GM04504 (cell line): ENCODE data around the gene ERCC2.
A peak's percentile ranks its signal among the peaks of the same experiment; 100 is the strongest.
"Not testable (repeated sequence)": the region's sequence is repeated elsewhere in the genome, so short reads cannot be mapped to it uniquely, and the experiment has no call there.

Source experiments
- DNase-seq: peaks from one replicate; pipeline ENCODE4 v3.0.0-alpha.2; 2012; ENCODE audit warnings: low read depth

Gene ERCC2

DNA sequence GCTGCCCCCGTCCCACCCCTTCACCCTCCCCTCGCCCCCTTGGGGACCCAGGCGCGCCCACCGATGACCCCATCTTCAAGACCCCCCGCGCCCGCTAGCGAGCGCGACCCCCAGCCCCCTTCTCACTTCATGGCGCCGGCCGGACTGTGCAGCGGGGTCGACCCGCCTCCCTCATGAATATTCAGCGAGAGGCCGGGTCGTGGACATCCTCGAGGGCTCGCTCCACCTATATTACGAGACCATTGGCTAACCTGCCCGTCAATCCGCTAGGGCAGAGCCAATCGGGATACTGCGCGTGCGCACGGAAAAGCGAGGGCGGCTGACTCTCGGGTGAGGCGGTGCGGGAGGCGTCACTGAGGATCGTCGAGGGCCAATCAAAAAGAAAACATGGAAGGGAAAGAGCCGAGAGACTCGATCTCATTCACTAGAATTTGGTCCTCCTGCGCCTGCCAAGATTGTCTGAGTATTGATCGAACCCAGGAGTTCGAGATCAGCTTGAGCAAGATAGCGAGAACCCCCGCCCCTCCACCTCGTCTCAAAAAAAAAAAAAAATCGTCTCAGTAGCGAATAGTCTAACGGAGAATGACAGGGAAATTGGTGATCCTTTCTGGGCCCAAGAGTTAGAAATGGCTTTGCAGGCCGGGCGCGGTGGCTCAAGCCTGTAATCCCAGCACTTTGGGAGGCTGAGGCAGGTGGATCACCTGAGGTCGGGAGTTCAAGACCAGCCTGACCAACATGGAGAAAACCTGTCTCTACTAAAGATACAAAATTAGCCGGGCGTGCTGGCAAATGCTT lies at the start of gene ERCC2:
TSS of gene ERCC2 (minus strand) at position 164 of the 795 bp plus-strand sequence. CDS start at position 131, 33 bp downstream.
- peak; percentile 99 for DNase-seq

DNA sequence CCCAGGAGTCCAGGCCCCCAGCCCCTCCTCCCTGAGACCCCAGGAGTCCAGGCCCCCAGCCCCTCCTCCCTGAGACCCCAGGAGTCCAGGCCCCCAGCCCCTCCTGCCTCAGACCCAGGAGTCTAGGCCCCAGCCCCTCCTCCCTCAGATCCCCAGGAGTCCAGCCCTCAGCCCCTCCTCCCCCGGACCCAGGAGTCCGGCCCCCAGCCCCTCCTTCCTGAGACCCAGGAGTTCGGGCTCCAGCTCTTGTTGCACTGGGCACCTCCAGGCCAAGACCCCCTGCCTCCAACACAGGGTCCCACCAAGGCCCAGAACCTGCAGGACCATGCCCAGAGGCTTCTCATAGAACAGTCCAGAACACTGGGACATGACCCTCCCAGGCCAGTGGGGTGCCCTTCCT lies 49.5 kb upstream of the ERCC2 start:
- no peak for DNase-seq

GRCh38 chr19:45419396-45419795 lies 49.0 kb upstream of the ERCC2 start:
- no peak for DNase-seq

DNA sequence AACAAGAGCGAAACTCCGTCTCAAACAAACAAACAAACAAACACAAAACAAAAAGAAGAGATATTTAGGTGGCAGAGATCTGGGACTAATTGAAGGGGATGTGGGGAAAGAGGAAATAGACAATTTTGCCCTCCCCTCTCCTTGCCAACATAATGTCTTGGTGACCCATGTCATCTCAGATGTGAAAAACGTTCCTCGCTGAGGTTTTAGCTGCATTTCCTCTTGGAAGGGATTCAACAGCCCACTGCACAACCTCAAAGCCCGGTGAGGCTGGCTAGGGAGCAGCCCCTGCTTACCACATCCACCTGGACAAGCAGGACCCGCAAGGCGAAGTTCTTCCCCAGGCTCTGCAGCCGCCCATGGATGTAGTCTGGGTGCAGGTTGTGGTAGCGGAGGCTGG lies 48.4 kb upstream of the ERCC2 start:
- no peak for DNase-seq

- DNase-seq: no peak
These were observed 46.8 kb upstream of the ERCC2 start for GRCh38 chr19:45417151-45417550.

GRCh38 chr19:45414468-45414867 lies 44.1 kb upstream of the ERCC2 start:
- DNase-seq: no peak

GRCh38 chr19:45413497-45413896 lies 43.1 kb upstream of the ERCC2 start:
- no peak for DNase-seq

DNA sequence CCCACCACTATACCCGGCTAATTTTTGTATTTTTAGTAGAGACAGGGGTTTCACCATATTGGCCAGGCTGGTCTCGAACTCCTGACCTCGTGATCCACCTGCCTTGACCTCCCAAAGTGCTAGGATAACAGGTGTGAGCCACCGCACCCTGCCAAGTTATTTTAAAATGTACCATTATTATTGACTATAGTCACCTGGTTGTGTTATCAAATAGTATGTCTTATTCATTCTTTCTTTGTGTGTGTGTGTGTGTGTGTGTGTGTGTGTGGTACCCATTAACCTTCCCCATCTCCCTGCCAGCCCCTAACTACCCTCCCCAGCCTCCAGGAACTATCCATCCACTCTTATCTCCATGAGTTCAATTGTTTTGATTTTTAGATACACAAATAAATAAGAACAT lies 40.0 kb upstream of the ERCC2 start:
- not testable (repeated sequence) for DNase-seq

DNA sequence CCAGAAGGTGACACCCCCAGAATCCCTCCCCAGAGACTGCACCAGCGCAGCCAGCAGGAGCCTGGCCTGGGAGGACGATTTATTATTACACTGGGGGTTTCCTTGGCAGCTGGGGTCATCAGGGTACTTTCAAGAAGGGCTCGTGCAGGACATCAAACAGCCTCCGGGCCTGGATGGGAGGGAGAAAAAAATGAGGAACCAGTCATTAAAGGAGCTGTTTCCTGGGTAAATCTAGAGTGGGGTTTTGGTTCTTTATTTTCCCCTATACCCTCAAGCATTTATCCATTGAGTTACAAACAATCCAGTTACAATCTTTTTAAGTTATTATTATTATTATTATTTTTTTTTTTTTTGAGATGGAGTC lies 39.2 kb upstream of the ERCC2 start:
- no peak for DNase-seq

GRCh38 chr19:45408830-45409556 lies 38.6 kb upstream of the ERCC2 start:
- no peak for DNase-seq

DNA sequence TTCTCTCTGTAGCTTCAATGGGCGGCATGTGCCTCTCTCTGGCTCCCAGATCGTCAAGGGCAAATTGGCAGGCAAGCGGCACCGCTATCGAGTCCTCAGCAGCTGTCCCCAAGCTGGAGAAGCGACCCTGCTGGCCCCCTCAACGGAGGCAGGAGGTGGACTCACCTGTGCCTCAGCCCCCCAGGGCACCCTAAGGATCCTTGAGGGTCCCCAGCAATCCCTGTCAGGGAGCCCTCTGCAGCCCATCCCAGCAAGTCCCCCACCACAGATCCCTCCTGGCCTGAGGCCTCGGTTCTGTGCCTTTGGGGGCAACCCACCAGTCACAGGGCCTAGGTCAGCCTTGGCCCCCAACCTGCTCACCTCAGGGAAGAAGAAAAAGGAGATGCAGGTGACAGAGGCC lies 37.7 kb upstream of the ERCC2 start:
- no peak for DNase-seq

GRCh38 chr19:45407585-45407984 lies 37.2 kb upstream of the ERCC2 start:
- not testable (repeated sequence) for DNase-seq

GRCh38 chr19:45407091-45407375 lies 36.7 kb upstream of the ERCC2 start:
- no peak for DNase-seq

GRCh38 chr19:45406226-45407090 lies 36.1 kb upstream of the ERCC2 start, which contains the start of gene POLR1G:
Gene POLR1G (plus strand): TSS chr19:45406644. CDS start chr19:45406697, 53 bp downstream.
- peak; percentile 63 for DNase-seq

GRCh38 chr19:45405435-45406225 lies 35.3 kb upstream of the ERCC2 start:
- peak; percentile 79 for DNase-seq

- no peak for DNase-seq
These were observed 34.4 kb upstream of the ERCC2 start, which contains the start of gene PPP1R13L for GRCh38 chr19:45404557-45405434. Gene PPP1R13L (minus strand): TSS chr19:45405069. CDS start chr19:45398318, 6,751 bp downstream.

GRCh38 chr19:45403781-45404556 lies 33.6 kb upstream of the ERCC2 start:
- no peak for DNase-seq

GRCh38 chr19:45403272-45403671 lies 32.9 kb upstream of the ERCC2 start:
- DNase-seq: no peak

GRCh38 chr19:45402298-45403061 lies 32.1 kb upstream of the ERCC2 start:
- DNase-seq: no peak
